Left forelimb (tissue), 1 donor: Measurements from ENCODE around the gene IQSEC3.
"Not testable (repeated sequence)": the region's sequence is repeated elsewhere in the genome, so short reads cannot be mapped to it uniquely, and the experiment has no call there.

Experiments
- DNase-seq: peaks from one replicate; pipeline ENCODE4 v3.0.0-alpha.2; 2018; ENCODE audit warnings: low spot score

Gene IQSEC3

GRCh38 chr12:214003-214741, 147.6 kb downstream of the IQSEC3 start, which contains the start of gene SLC6A12:
Gene SLC6A12 (minus strand): TSS chr12:214157. CDS start chr12:209986, 4,171 bp downstream.
- DNase-seq: no peak

- DNase-seq: no peak
Observed at GRCh38 chr12:215116-215515, 148.5 kb downstream of the IQSEC3 start.

GRCh38 chr12:217029-217428, 150.5 kb downstream of the IQSEC3 start:
- DNase-seq: not testable (repeated sequence)

- DNase-seq: no peak
Observed at GRCh38 chr12:218221-218620, 151.7 kb downstream of the IQSEC3 start.

DNA sequence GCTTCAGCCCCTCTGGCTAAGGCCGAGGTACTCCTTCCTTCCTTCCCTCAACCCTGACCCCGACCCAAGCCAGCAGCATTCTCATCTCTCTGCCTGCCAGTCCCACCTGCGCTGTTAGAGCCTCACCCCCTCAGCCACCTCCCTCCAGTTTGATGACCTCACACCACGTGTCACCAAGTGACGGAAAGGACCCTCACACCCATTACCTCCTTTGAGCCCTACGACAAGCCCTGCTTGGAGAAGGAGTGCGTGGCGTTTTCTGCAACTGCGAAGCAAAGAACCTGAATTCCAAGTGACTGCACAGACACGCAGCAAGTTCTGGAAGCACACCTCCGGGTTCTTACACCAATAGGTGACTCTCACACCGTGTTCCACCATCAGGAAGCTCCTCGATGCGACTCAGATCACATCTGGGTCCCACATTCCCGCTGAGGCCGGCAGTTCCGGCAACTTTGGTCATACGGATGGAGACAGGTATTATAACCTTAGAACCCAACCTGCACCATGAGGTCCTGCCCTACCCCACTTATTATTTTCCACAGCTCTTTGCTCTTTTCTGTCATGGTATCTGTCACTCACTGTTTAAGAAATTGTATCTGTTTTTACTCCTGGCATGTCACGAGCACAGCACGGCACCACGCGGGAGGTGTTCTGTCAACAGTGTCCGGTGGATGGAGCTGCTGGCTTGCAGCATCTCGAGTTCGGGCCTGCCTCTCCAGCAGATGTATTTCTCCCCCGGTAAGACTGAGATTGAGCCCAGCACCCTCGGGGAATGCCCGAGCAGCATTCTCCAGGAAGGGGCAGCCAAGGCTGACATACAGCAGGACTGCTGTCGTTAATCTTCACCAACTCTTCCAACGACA, 152.4 kb downstream of the IQSEC3 start:
- no peak for DNase-seq

DNA sequence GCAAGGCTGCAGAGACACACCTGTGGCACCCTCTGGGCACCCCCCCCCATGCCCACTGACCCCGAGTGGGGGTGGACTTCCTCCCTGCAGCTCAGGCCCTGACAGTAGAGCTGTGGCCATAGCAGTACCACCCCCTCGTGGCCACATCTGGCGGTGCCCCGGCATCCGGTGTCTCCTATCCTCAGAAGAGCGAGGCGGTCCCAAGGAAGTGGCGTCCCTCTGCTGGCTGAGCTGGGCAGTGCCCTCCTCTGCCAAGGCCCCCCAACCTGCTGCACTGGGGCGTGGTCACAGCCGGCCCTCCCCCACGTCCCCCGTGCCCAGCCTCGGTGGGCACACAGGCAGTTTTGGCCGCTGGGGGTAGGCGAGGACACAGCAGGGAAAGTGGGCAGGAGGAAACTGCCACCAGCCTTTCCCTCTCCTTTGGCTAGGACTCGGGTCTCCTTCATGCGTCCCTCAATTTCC, 153.4 kb downstream of the IQSEC3 start:
- DNase-seq: no peak

- no peak for DNase-seq
Observed at GRCh38 chr12:220491-220890, 153.9 kb downstream of the IQSEC3 start.

DNA sequence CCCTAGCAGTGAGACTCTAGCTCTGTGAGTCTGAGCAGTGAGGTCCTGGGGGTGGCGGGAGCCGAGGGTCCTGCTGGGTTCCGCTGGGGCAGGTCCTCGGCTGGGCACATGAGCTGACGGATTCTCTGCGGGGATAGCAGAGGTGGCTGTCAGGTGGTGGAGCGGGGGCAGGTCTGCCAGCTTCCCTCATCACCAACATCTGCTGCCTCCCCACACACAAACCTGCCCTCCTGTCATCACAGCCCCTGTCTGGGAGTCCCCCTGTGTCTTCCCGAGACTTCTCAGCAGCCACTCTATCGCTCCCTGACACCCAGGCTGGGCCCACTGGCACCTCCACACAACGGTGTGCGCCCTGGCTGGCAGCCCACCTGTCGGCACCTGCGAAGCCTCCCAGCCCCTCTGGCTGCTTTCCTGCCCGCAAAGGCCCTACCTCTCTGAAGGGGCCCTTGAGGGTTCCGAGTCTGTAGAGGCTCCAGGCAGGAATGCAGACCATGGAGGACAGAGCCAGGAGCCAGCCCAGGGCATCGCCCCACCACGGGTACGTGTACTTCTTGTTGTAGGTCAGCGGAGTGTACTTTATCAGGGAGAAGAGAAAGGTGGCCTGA, 154.5 kb downstream of the IQSEC3 start:
- no peak for DNase-seq

DNA sequence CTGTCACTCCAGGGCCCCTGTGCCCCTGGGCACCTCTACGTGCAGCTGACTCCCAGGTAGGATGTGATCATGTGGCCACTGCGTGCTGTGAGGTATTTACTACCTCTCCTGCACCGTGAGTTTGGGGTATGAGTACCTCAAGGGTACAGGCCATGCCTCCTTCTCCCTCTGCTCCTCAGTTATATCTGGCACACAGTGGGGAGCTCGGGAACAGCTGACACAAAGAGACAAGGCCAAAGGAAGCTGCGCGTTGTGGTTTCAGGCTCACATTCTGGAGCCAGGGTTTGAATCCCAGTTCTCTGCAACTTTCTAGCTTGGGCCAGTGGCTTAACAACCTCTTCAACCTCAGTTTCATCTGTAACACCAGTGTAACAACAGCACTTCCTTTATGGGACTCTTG, 155.2 kb downstream of the IQSEC3 start:
- no peak for DNase-seq

- DNase-seq: no peak
Observed at GRCh38 chr12:223841-224240, 157.3 kb downstream of the IQSEC3 start.

DNA sequence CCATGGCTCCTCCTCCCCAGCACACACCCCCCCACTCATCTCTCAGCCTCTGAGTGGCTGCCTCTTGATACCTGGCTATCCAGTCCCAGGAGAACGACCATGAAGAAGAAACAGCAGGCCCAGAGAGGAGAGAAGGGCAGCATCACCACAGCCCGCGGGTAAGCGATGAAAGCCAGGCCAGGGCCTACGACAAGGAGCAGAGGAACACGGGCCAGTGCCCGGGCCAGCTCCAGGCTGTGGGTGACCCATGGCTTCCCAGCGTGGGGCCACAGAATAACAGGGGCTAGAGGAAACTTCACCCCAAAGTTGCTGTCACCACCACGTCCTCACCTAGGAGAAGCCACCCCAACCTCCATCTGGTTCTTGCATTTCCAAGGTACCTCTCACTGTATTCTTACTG, 157.8 kb downstream of the IQSEC3 start:
- no peak for DNase-seq

DNA sequence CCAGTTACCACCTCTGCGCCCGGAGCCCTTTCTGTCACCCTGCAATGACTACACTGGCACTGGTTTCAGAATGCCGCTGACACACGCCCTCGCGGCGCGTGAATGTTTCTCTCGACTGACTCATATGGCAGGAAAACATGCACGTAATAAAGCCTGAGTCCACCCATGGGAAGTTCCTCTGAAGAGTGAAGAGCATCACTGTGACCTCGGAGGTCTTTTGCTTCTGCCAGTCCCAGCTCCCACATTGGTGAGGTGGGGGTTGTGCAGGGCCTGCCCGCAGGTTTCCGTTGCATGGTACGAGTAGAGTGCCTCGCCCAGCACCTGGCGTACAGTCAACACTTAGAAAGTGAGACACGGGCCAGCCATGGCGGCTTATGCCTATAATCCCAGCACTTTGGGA, 158.4 kb downstream of the IQSEC3 start:
- DNase-seq: no peak

DNA sequence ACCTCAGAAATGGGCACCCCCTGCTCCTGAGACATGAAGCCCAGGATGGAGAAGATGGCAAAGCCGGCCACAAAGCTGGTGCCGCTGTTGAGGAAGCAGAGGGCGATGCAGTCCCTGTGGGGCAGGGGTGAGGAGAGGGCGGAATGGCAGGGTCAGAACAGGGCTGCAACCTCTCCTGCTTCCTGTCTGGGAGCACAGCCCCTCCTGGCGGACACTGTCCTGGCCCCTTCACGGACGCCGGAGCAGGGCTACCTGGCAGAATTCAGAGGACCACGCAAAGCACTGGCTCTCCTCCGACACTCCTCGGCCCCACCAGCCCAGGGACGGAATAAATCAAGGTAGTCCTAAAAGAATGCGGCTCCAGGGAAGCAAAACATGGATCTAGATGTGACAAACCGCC, 159.8 kb downstream of the IQSEC3 start:
- no peak for DNase-seq

DNA sequence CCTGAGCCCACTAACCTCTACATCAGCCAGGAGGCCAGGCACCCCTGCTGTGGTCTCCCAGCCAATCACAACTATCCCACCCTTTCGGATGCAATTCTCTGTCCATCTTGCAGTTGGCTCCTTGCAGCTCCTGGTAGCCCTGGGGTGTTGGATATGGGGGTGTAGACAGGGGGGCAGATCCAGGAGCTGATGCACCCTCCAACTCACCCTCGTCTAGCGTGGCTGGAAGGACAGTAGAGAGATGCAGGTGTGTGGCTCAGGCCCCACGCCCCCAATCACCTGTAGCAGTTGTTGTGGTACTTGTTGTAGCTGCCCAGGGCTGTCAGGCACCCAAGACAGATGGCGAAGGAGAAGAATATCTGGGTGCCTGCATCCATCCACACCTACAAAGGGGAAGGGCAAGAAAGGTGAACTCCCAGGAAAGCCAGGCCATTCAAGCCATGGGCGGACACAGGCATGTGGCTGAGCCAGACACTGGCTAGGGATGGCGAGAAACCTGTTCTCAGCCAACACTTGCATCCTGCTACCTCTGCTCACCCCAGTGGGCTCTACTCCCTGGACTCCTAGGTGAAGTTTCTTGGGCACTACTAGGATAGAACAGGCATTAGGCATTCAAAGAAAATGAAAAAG, 160.8 kb downstream of the IQSEC3 start:
- no peak for DNase-seq
